Stimulated activated CD4-positive, alpha-beta T cell treated with anti-CD3 and anti-CD28 coated beads, Interleukin-4, amount 100 ng/mL, for 48 hours (primary cell): ENCODE results near the gene CPA2.
"Not testable (repeated sequence)": the region's sequence is repeated elsewhere in the genome, so short reads cannot be mapped to it uniquely, and the experiment has no call there.

Experiments used
- DNase-seq, 2 donors: peaks; one replicate each; pipeline ENCODE4 v3.0.0-alpha.2; 2020; ENCODE audit warnings: low read depth in 2 of 2

Gene CPA2

GRCh38 chr7:130266258-130266960 lies at the start of gene CPA2:
CPA2 (plus strand) TSS chr7:130266863; CDS start chr7:130266882, 19 bp downstream.
- DNase-seq = no peak

GRCh38 chr7:130218806-130219620 lies 47.6 kb upstream of the CPA2 start:
- DNase-seq = no peak

GRCh38 chr7:130219871-130220270 lies 46.8 kb upstream of the CPA2 start:
- no peak for DNase-seq

GRCh38 chr7:130221746-130222145 lies 44.9 kb upstream of the CPA2 start:
- no peak for DNase-seq

GRCh38 chr7:130223646-130224045 lies 43.0 kb upstream of the CPA2 start:
- DNase-seq = no peak

- no peak for DNase-seq
Observed at GRCh38 chr7:130224210-130224609, 42.5 kb upstream of the CPA2 start.

- DNase-seq = not testable (repeated sequence)
Observed at GRCh38 chr7:130224923-130225322, 41.7 kb upstream of the CPA2 start.

- no peak for DNase-seq
Observed at GRCh38 chr7:130226333-130226732, 40.3 kb upstream of the CPA2 start.

- no peak for DNase-seq
Observed at GRCh38 chr7:130227883-130228575, 38.6 kb upstream of the CPA2 start.

- no peak for DNase-seq
Observed at GRCh38 chr7:130228840-130229502, 37.7 kb upstream of the CPA2 start.

GRCh38 chr7:130229981-130230380 lies 36.7 kb upstream of the CPA2 start:
- not testable (repeated sequence) for DNase-seq

GRCh38 chr7:130231792-130232191 lies 34.9 kb upstream of the CPA2 start:
- no peak for DNase-seq

GRCh38 chr7:130232209-130232608 lies 34.5 kb upstream of the CPA2 start:
- no peak for DNase-seq

GRCh38 chr7:130234078-130234477 lies 32.6 kb upstream of the CPA2 start:
- no peak for DNase-seq

- not testable (repeated sequence) for DNase-seq
Observed at GRCh38 chr7:130236361-130236760, 30.3 kb upstream of the CPA2 start.

- no peak for DNase-seq
Observed at GRCh38 chr7:130240240-130240639, 26.4 kb upstream of the CPA2 start.

- peak; percentile 46 to 60 for DNase-seq
Observed at GRCh38 chr7:130242198-130243014, 24.3 kb upstream of the CPA2 start.

- not testable (repeated sequence) for DNase-seq
Observed at GRCh38 chr7:130243486-130243885, 23.2 kb upstream of the CPA2 start.

GRCh38 chr7:130246491-130246890 lies 20.2 kb upstream of the CPA2 start:
- not testable (repeated sequence) for DNase-seq

GRCh38 chr7:130248842-130249241 lies 17.8 kb upstream of the CPA2 start:
- DNase-seq = not testable (repeated sequence)

- DNase-seq = not testable (repeated sequence)
Observed at GRCh38 chr7:130249626-130250025, 17.0 kb upstream of the CPA2 start.
